GM19025 (cell line): ENCODE measurements around the gene UBAC2.
"Not testable (repeated sequence)": the region's sequence is repeated elsewhere in the genome, so short reads cannot be mapped to it uniquely, and the experiment has no call there.

Experiments
- ATAC-seq: cut with Tn5 transposase; IDR thresholded peaks from one replicate; pipeline ENCODE4 v1.9.1; 2021; ENCODE audit warnings: mild to moderate bottlenecking, low read depth, moderate library complexity; ENCODE audit not compliant: unreplicated experiment

The UBAC2 gene

DNA sequence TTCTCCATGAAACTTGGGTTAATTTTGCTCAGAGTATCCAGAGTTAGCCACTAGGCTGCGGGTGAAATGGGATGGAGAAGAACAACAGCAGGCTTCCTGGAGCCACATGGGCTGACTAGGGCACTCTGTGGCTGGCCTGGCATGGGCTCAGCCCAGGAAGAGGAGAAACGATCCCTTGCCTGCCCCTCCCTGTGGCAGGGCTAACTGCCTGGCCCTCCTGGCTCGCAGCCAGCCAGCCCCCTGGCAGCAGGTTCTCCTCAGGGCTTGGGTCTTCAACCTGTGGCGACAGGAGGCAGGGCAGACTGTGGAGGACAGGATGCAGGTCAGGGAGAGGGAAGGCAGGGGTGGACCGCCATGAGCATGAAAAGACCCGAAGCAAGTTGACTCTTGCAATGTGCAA lies 185.3 kb downstream of the UBAC2 start:
- no peak for ATAC-seq

DNA sequence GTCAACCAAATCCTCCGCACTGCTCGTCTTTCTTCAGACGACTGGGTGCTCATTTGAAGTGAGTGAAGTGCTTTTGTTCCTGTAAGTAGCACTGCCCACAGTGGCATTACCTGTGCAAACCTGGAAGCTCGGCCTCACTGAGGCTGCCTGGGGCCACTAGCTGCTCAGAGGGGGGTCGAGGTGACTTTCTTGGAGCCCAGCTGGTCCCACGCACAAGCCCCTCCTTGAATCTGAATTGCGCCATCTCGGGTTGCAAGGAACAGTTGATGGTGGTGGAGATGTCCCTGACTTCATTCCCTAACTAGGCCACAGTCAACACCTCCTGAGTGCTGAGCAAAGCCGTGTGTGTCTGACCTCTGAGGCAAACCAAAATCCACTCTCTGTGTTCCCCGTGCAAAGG lies 185.8 kb downstream of the UBAC2 start:
- no peak for ATAC-seq

DNA sequence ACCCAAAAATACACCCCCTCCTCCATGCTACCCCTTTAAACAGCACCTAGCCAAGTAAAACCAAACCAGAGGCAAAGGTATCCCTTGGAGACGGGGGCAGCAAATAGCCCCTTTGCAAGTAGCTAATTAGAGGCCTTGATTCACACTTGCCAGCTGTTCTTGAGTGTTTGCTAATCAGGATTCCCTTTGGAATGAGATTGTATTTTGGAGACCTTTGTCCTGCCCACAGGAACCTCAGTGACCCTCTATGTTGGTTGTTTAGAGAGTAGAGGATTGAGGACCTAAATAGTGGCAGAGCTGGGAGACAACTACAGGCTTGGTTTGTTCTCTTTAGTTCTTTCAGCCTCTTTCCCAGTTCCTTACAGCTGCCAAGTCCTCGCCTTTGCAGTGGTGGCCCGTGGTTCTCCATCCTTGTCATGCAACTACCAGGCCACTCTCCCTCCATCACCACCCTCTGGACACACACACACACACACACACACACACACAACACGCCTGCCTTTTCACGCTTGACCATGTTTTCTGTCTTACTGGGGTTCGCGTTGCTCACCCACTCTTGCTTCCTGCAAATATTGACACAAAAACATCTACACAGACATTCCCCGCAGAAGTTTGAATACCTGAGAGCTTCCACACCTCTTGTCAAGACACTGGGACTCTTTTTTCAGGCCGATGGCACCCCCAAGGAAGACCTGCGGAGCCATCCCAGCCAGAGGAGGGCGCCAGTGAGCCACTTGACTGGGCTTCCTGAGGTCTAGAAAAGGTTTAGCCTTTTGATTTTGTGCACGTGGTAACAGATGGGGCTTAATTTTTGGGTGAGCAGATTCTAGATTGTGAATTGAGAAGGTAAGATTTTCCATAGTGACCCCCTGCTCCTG lies 186.5 kb downstream of the UBAC2 start:
- no peak for ATAC-seq

DNA sequence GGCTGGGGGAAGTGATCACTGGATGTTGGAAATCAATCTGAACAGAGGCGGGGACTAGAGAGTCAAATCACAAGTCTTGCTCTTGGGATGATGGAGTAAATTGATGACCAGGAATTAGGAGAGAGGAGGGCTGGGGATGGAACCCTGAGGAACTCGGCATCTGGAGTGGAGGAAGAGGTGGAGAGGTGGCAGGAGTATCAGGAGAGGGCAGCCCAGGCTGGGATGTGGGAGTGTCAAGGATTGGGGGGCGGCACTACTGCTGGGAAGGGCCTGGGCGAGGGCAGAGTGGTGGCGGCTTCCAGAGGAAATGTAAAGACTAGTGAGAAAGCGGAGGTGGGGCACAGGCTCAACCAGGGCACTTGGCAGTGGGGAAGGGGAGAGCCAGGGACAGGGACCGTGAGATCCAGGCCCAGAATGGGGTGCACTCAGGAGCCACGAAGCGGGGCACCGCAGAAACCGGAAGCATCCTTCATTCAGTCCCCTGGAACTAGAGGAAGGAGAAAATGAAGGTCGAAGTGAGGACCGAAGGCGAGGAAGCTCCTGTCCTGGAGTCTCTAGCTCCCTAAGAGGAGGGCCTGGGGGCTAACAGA lies 187.8 kb downstream of the UBAC2 start:
- no peak for ATAC-seq

DNA sequence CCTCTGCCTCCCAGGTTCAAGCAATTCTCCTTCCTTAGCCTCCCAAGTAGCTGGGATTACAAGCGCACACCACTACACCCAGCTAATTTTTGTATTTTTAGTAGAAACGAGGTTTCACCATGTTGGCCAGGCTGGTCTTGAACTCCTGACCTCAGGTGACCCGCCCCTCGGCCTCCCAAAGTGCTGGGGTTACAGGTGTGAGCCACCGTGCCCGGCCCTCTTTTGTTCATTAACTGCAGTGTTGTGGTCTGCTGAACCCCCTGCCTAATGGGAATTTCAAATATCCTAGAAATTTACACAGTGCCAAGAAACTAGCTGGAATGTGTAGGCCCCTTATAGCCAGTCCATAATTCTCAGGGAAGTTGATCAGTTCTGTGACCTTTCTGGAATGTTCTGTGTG lies 188.4 kb downstream of the UBAC2 start:
- not testable (repeated sequence) for ATAC-seq

DNA sequence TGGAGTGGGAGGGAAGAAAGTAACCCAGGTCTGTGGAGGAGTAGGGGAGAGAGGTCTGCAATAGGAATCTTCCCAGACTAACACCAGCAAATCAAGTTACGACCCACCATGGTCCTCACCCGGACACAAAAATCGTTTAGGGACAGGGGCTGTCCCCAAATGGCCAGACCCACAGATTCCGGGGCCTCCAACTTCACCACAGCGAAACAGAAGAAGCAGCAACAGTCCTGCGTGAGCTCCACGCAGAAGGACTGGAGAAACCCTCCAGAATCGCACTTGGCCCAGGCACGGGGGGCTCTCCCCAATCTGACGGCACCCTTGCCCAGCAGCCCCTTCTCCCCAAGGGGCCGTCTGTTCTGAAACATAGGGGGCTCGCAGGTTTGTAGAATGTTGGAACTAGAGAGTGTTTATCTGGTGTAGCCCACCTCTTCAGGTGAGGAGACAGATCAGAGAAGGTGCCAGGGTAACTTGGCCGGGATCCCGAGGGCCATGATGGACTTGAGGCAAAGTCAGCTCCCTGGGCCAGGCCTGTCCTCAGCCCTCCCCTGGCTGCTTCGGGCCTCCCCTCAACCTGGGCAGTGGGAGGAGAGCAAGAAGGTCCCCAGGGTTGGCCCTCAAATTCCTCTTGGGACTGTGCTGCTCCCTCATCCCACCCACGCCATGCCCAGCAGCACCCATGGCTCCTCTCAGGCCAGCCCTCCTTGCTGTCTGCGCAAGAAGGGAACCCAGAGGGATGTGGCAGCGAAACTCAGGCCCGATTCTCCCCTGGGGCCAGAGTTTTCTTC lies 189.1 kb downstream of the UBAC2 start:
- no peak for ATAC-seq

DNA sequence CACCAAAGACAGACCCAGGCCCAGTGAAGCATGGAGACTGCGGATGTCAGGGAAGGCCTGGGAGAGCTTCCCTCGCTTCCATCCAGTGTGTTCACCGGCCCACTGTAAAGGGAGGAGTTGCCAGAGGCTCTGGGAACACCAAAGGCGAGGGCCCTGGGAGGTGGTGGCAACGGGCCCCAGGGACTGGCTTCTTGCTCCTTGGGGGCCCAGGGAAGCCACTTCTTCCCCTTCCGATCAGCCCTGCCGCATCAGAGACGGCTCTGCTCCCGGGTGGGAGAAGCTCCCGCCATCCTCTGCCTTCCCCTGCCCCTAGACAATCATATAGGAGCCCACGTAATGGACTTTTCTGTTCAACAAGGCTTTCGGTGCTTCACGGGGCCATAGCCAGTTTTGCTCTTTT lies 189.9 kb downstream of the UBAC2 start:
- no peak for ATAC-seq

DNA sequence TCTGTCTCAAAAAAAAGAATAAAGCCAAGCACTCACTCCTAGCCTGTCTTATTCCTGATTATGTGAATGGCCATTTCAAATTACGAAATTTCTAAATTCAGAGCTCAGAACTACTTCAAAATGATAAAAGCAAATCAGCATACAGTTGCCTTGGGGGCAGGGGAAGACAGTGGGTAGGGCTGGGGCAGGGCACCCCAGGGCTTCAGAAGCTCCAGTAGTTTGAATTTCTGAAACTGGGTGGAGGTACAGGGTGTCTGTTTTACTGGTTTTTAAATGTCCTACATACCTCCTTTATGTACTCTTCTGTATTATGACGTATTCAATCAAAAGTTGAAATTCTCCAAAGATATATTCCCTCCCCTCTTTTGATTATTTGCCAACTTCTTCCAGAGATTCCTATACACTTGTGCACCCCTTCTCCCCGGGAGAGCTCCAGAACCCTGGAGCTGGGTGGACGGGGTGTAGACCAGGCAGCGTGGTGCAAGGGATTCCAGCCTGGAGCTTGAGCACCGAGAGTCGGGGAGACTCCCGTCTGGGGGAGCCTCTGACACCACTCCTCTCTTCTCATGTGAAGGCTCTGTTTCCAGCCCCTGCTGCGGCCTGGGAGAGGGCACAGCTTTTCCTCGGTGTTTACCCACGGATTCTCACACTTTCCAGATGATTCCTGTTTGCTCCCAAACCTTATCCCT lies 191.3 kb downstream of the UBAC2 start:
- no peak for ATAC-seq

DNA sequence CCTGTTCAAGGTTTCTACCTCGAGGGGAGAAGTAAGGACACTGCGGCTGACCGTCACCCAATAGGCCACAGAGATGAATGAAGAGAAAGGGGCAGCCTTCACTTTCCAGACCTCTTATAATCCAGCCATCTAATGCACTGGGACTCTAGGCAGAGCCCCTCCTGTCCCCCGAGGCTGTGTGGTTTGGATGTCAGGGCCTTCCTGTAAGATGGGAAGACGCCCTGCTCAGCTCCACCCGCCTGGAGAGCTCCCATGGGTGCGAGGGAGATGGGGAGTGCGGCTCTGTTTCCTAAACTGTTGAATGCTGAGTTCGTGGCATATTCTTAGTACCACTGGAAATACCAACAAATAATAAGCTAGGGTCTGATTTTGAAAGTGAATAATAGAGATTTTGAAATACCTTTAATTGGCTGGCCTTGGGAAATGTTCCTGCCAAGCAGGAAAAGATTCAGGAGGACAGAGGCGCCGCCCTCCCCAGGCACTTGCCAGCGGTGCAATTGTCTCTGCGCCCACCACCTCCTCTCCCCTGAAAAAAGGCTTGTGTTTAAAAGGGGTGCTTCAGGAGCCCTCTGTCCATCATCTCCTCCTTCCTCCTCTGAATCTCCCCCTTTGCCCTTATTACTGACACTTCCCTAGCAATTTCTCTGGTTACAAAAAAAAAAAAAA lies 191.9 kb downstream of the UBAC2 start:
- no peak for ATAC-seq

DNA sequence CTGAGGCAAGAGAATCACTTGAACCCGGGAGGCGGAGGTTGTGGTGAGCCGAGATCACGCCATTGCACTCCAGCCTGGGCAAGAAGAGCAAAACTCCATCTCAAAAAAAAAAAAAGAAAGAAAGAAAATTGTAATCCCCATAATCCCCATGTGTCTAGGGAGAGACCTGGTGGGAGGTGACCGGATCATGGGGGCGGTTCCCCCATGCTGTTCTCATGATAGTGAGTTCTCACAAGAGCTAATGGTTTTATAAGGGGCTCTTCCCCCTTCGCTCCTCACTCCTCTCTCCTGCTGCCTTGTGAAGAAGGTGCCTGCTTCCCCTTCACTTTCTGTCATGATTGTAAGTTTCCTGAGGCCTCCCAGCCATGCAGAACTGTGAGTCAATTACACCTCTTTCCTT lies 192.7 kb downstream of the UBAC2 start:
- not testable (repeated sequence) for ATAC-seq

DNA sequence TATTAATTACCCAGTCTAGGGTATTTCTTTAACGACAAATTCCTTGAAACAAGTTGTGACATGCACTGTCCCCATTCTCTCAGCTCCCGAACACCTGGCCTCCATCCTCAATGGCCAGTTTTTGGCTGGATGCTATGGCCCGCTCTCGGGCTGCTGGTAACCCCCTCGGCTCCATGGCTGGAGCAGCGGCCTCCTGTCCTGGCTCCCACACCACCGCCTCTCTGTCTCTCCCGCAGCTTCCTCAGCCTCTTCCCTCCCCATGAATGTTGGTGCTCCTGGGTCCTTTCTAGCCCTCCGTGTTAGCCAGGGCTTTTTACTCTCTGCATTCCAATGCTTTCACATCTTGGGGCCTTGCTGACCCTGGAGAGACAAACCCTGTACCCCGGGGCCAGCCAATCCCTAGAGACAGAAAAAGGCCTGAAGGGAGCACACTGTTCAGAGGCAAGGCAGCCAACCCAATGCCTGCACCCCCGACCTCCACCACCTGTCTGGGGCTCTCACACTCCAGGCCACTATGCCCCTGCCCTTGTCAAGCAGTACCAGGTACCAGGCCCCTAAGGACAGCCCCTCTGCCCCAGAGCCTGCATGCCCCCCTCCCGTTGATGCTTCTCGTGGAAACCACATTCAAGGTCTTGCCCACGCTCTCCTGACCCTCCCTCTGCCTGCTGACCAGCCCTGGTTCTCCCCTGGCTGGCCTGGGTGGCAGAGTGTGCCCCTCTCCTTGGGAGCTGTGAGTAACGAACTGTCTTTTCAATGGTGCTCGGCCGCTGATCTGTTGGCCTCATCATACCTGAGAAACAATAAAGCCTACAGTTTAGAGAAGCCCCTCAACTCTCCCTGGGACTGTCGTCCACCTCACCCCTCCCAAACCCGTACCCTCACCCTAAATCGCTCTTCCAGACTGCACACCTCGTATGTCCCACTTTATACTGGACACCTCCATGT lies 193.4 kb downstream of the UBAC2 start:
- ATAC-seq: no peak

DNA sequence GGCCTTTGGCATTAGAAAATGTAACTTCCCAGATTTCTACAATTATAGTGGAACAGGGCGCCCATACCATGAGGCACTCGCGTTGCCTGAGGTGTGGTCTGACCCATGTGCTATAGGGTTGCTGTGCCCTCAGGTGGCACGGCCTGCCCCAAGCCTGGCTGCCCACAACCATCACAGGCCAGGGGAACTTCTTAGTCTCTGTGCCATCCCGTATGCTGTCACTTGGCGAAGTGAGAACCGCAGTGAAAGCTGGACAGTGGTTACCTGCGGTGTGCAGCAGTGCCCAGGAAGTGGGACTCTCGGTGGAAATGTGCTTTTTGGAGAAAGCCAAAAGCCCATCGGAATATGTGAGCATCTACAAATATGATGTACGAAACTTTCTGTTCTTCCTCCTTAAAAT lies 194.8 kb downstream of the UBAC2 start:
- ATAC-seq: no peak

DNA sequence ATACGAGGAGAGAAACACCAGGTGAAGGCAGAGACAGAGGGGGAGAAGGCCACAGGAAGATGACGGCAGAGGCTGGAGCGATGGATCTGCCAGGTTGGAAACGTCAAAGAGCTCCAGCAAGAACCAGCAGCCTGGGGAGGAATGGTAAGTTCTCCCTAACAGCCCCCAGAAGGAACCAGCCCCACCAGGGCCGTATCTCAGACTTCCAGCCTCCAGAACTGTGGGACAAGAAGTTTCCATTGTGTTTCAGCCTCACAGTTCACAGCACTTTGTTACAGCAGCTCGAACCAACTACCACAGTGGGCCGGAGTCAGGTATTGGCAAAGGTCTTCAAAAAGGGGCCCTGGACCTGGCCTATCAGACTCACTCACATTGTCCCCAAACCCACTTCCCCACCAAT lies 195.8 kb downstream of the UBAC2 start:
- no peak for ATAC-seq

DNA sequence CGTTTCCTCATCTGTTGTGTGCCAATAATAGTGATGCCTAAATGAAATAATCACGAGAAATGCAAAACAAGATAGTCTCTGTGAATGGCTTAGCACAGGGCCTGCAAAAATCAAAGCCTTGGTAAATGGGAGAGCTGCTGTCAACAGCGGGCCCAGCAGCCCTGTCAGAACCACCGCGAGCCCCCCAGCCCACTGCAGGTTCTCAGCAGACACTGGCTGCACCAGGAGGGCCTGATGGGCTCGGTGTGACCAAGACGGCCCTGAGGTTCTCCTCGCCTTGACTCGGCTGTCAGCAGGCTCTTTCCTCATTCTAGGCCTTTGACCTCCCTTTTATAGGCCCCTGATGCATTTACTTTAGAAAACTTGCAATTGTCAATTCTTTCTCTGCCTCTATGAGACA lies 197.4 kb downstream of the UBAC2 start:
- no peak for ATAC-seq

DNA sequence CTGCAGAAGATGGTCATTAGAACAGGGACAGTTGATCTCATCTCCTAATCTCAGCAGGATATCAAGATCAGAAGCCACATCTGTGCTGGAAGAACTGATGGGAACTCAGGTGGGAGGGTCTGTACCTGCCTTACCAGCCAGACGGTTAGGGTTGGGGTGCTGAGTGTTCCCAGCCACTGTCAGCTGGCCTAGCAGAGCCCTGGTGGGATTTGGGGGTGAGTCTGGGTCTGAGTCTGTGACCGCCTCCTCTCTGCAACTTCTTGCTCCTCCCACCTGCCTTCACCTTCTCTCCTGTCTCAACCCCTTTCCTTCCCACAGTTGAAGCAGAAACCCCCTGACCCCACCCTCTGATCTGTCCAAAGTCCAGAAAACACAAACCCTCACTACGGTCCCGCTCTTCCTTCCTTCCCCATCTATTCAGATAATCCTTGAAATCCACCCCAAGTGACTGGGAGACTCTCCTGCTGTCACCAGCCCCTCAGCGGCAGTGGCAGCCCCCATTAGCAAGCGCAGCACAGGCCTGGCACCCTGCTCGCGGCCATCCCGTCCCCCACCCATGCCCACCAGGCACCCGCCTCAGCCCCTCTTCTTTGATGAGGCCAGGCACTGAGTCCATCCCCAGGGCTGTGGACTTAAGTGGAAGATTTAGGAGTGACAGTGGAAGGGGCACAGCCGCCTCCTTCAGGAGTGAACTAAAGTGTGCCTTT lies 198.4 kb downstream of the UBAC2 start:
- no peak for ATAC-seq

DNA sequence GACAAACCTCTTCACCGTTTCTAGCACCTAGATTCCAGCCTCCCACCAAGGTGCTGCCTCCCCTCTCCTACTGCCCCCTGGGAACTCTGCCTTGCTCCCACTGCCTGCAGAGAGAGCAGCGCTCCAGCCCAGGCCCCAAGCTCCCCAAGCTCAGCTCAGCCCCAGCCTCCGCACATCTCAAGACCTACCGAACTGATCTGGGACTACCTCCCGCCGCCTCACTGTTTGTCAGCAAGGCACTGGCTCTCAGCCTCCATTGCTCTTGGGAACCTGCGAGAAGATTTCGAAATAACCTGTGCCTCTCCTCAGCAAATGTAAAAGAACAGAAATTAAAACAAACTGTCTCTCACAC lies 198.9 kb downstream of the UBAC2 start:
- no peak for ATAC-seq

DNA sequence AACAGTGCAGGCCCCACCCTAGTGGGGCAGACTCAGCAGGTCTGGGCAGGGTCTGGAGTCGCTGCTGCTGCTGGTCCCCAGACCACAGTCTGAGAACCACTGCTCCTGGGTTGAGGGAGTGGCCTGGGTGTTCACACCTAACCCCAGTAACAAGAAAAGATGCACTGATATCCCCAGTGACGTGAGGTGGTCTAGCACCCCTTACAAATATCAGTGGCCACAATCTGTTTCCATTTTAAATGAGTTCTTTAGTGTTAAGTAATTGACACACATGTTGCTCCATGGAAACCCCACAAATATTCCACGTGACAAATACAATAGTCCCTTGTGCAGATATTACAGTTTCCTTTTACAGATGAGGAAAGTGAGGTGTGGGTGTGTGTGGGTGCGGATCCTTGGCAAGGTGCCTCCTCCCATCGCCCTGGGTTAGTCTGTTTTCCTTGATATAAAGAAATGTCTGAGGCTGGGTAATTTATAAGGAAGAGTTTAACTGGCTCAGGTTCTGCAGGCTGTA lies 202.9 kb downstream of the UBAC2 start:
- ATAC-seq: no peak

DNA sequence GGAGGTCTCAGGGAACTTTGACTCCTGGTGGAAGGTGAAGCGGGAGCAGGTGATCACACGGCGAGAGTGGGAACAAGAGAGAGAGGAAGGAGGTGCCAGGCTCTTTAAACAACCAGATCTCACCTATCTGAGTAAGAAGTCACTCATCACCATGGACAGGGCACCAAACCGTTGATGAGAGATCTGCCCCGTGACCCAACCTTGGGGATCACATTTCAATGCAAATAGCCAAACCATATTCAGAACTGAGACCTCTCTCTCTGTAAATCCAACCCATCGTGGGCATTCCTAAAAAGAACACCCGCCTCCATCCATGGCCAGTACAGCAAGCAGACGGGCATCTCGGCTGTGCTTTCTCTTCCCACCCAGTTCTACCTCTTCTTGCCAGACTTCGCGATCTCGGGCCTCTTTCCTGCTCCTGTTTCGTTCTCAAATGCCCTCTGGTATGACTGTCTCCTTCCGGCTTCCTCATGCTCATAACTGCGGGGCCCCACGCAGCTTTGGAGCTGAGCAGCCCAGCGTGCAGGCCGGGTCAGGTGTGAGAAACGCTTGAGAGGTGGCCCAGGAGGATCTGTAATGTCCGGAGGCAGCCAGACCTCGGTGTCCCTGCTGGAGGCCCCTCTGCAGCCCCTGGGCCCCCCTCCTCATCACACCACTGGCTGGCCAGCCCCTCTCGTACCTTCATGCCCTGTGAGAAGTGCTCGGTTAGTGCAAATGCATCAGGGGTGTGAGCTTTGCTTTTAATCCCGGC lies 203.5 kb downstream of the UBAC2 start:
- no peak for ATAC-seq
